Ovary (tissue), 9 donors: ENCODE results near the gene TMEM95. TPM values are rescaled to one million over a fixed set of nuclear protein-coding genes. Genes with fewer than 3 reads are reported as not detected.

Source experiments
- DNase-seq, 5 donors: peaks; one replicate each; pipeline ENCODE4 v3.0.0-alpha.2; 2019 to 2020
- H3K27ac ChIP-seq, 2 donors: fragments of 200-600 bp; one replicate each; pipeline versions ENCODE4 v1.5.1 to v1.8.0; 2019 to 2022
- H3K27me3 ChIP-seq: fragments of 200-600 bp; one replicate; pipeline ENCODE4 v1.8.0; 2022
- H3K36me3 ChIP-seq: fragments of 200-600 bp; sonication (generic); one replicate; pipeline ENCODE4 v1.5.1; 2019
- H3K4me1 ChIP-seq: one replicate; pipeline ENCODE4 v1.8.1; 2013; ENCODE audit warnings: mild to moderate bottlenecking, moderate library complexity; ENCODE audit not compliant: insufficient read depth
- H3K4me3 ChIP-seq: fragments of 200-600 bp; sonication (generic); one replicate; pipeline ENCODE4 v1.5.1; 2017
- H3K9me3 ChIP-seq, 2 donors: fragments of 200-600 bp in 1 of 2; sonication (generic) in 1 of 2; one replicate each; pipeline versions ENCODE4 v1.5.1 to v1.8.1; 2013 to 2019; ENCODE audit warnings: mild to moderate bottlenecking in 1 of 2, moderate library complexity in 1 of 2
- EP300 ChIP-seq: sonication (generic); formaldehyde crosslinking; IDR thresholded peaks from one replicate; pipeline ENCODE4 v1.6.1; 2017; ENCODE audit warnings: antibody characterized with exemption
- POLR2A ChIP-seq: fragments of 450-650 bp; IDR thresholded peaks from one replicate; pipeline ENCODE4 v1.6.1; 2017; ENCODE audit warnings: antibody characterized with exemption, mild to moderate bottlenecking, moderate library complexity
- whole genome bisulfite sequencing, 3 donors: extraction: QIAGEN DNeasy Blood & Tissue Kit in 1 of 3; methylation state at CpG; one replicate each; pipeline versions ENCODE4 v1.1.5 to v1.1.7; 2013 to 2017; 5-methylcytosine and 5-hydroxymethylcytosine counted together
- intact Hi-C, 4 donors: fragments of 100-400 bp; cut with DNase I; formaldehyde crosslinking; loops; one replicate each; pipeline versions ENCODE4 v1.11.0 to v1.15.1; 2022 to 2023
- polyA plus RNA-seq, 2 donors: library from polyadenylated mRNA; stranded (reverse); fragments of 200-250 nt in 1 of 2; fragments of 350-450 nt in 1 of 2; fragmentation: Illumina TruSeq in 1 of 2; extraction: RNeasy Lipid Tissue Mini Kit (QIAGEN cat#74804) in 1 of 2; gene quantifications; one replicate each; pipeline ENCODE4 v1.2.3, GENCODE V29; 2013 to 2014
- total RNA-seq, 7 donors: library from RNA; depleted of rRNA in 2 of 7; stranded (reverse); fragments of >200 nt in 2 of 7; fragmentation: NEBNext Ultra II Directional in 3 of 7; extraction: Animal tissue kit (Norgen Biotek cat#: 25700) in 3 of 7; gene quantifications; one replicate each; pipeline versions ENCODE4 v1.1.0 to v1.2.4, GENCODE V29; 2016 to 2023
- TF ChIP-seq, protein P1 (sequence below), 3 donors: fragments of 450-650 bp in 2 of 3; fragments of 200-600 bp in 1 of 3; IDR thresholded peaks; one replicate each; pipeline versions ENCODE4 v1.5.1 to v1.8.0; 2016 to 2022; ENCODE audit warnings: antibody characterized with exemption in 3 of 3, mild to moderate bottlenecking in 1 of 3
- donor health status: DM: no; HTN: no; CAD: no; lungs with moderate emphysema.
- donor health status: DM: no; HTN: no; CAD: no.
- donor health status: Bipolar disorder and iron deficiency.
- donor health status: DM: yes; HTN: yes; CAD: no.
- donor health status: DM: no; HTN: no; CAD: no.
- donor health status: DM: yes; HTN: yes; CAD: no.

Gene TMEM95
- total and polyA plus RNA-seq, 9 donors = not detected

DNA sequence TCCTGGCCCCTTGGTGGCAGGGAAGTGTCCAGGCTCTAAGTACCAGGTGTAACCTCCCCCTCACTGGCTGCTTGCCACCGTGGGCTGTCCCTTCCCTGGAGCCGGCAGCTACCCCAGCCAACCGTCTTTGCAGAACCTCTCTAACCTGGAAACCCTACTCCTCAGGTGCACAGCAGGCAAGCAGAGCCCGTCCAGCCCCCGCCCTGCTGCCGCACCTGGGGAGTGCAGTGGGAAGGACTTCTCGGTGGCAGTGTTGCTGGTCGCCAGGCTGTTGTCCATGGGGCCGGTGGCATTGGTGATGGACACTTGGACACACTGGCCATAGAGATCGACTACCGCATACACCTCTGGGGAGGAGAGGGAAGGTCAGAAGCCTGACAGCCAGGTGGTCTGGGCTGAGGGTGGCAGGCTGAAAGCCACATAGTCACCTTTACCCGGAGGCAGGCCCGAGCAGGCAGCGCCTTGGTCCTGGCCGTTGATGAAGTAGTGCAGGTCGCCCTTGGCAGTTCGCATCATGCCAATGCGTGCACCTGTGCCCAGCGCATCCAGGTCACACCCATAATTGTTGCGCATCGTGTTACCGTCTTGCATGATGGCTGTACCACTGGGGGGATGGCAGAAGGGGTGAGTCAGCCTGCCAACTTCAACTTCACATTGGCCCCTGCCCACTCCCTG, 32.3 kb upstream of the TMEM95 start:
- intact Hi-C loops = no loop called here
- TF ChIP-seq EP300 (no peak), POLR2A (no peak)
- TF ChIP-seq, protein P1, sequence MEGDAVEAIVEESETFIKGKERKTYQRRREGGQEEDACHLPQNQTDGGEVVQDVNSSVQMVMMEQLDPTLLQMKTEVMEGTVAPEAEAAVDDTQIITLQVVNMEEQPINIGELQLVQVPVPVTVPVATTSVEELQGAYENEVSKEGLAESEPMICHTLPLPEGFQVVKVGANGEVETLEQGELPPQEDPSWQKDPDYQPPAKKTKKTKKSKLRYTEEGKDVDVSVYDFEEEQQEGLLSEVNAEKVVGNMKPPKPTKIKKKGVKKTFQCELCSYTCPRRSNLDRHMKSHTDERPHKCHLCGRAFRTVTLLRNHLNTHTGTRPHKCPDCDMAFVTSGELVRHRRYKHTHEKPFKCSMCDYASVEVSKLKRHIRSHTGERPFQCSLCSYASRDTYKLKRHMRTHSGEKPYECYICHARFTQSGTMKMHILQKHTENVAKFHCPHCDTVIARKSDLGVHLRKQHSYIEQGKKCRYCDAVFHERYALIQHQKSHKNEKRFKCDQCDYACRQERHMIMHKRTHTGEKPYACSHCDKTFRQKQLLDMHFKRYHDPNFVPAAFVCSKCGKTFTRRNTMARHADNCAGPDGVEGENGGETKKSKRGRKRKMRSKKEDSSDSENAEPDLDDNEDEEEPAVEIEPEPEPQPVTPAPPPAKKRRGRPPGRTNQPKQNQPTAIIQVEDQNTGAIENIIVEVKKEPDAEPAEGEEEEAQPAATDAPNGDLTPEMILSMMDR (IDR thresholded peaks at IDR 0.05) = no peak
- H3K27ac ChIP-seq = no peak overlapping the region
- WGBS, 3 donors = 87 to 89% (median 89%) methylated on average over 22 of the region's 22 CpGs
- H3K4me1 ChIP-seq = no peaks in the 10 kb centered on the region
- H3K36me3 ChIP-seq = no peaks in the 10 kb centered on the region
- peak in 1 of 5 donors; percentile 18 for DNase-seq
- H3K27me3 ChIP-seq = no peaks in the 10 kb centered on the region
- H3K9me3 ChIP-seq = no peaks in the 10 kb centered on the region
- H3K4me3 ChIP-seq = no peak overlapping the region

- Histone ChIP-seq H3K4me3 (no peak overlapping the region), H3K36me3 (no peaks in the 10 kb centered on the region), H3K27me3 (no peaks in the 10 kb centered on the region), H3K9me3 (no peaks in the 10 kb centered on the region), H3K4me1 (peaks cover 1% of the 10 kb centered on the region), H3K27ac (no peak overlapping the region)
- peak in 2 of 5 donors; percentile 63 to 75 for DNase-seq
- 58 to 63% (median 62%) methylated on average over 37 to 39 of the region's 39 CpGs for WGBS, 3 donors
- TF ChIP-seq, protein P1 (IDR thresholded peaks at IDR 0.05) = peak; percentile 30 to 57 (median 54)
- no peak for TF ChIP-seq EP300
- intact Hi-C loops = no loop called here
Observed at GRCh38 chr17:7323731-7324437, 31.1 kb upstream of the TMEM95 start.

GRCh38 chr17:7324438-7324779, 30.5 kb upstream of the TMEM95 start:
- peak in 1 of 5 donors; percentile 18 for DNase-seq
- intact Hi-C loops = no loop called here
- Histone ChIP-seq H3K4me3 (no peak overlapping the region), H3K4me1 (peaks cover 1% of the 10 kb centered on the region), H3K27me3 (no peaks in the 10 kb centered on the region), H3K27ac (no peak overlapping the region), H3K9me3 (no peaks in the 10 kb centered on the region), H3K36me3 (no peaks in the 10 kb centered on the region)
- TF ChIP-seq, protein P1 (IDR thresholded peaks at IDR 0.05) = no peak
- TF ChIP-seq EP300 (no peak), POLR2A (no peak)
- WGBS, 3 donors = 84 to 89% (median 87%) methylated on average over 3 of the region's 3 CpGs

DNA sequence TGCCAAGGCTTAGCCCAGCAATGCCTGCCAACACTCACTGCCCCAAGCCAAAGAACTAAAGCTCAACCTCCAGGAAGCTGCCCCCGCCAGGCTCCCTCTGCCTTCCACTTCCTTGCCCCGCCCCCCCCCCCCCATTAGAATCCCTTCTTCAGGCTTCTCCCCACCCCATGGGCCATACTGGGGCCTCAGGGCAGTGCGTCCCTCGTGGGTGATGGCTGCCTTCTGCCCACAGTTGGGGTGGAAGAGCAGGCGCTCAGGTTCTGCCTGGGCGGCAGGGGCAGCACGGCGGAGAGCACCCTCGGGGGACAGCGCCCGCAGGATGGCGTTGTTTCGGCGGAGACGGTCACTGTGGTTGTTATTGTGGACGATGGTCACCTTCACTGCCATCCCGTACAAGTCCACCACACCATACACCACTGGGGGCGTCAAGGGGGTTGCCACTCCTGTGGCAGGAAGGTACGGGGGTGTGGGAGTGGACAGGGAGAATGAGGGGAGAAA, 29.9 kb upstream of the TMEM95 start:
- TF ChIP-seq EP300 = no peak
- TF ChIP-seq POLR2A = no peak
- TF ChIP-seq, protein P1 (IDR thresholded peaks at IDR 0.05) = no peak
- Histone ChIP-seq H3K27me3 (no peaks in the 10 kb centered on the region), H3K9me3 (no peaks in the 10 kb centered on the region), H3K27ac (no peak overlapping the region), H3K36me3 (no peaks in the 10 kb centered on the region), H3K4me1 (peaks cover 1% of the 10 kb centered on the region), H3K4me3 (no peak overlapping the region)
- intact Hi-C loops = no loop called here
- DNase-seq = peak in 2 of 5 donors; percentile 18 to 25
- WGBS, 3 donors = 86 to 91% (median 89%) methylated on average over 19 of the region's 19 CpGs
